ENCODE measurements around the gene PLA2G2F.
A peak's percentile ranks its signal among the peaks of the same experiment; 100 is the strongest.

Gene PLA2G2F

GRCh38 chr1:20138961-20139550, at the start of gene PLA2G2F:
TSS of gene PLA2G2F (plus strand) at chr1:20139323. CDS start at chr1:20139428, 105 bp downstream.
- no peak for DNase-seq (ENCODE audit: low spot score)

- DNase-seq (ENCODE audit: low spot score): no peak
Measured at GRCh38 chr1:20089328-20090077, 49.6 kb upstream of the PLA2G2F start.

GRCh38 chr1:20090119-20090518, 49.0 kb upstream of the PLA2G2F start:
- no peak for DNase-seq (ENCODE audit: low spot score)

- DNase-seq (ENCODE audit: low spot score): no peak
Measured at GRCh38 chr1:20090641-20091040, 48.5 kb upstream of the PLA2G2F start.

GRCh38 chr1:20093303-20093702, 45.8 kb upstream of the PLA2G2F start:
- no peak for DNase-seq (ENCODE audit: low spot score)

GRCh38 chr1:20093940-20094391, 45.2 kb upstream of the PLA2G2F start:
- no peak for DNase-seq (ENCODE audit: low spot score)

- no peak for DNase-seq (ENCODE audit: low spot score)
Measured at GRCh38 chr1:20095564-20096434, 43.3 kb upstream of the PLA2G2F start.

GRCh38 chr1:20096840-20097447, 42.2 kb upstream of the PLA2G2F start:
- no peak for DNase-seq (ENCODE audit: low spot score)

- no peak for DNase-seq (ENCODE audit: low spot score)
Measured at GRCh38 chr1:20099533-20099932, 39.6 kb upstream of the PLA2G2F start.

GRCh38 chr1:20100632-20101355, 38.3 kb upstream of the PLA2G2F start:
- no peak for DNase-seq (ENCODE audit: low spot score)

GRCh38 chr1:20102875-20103274, 36.2 kb upstream of the PLA2G2F start:
- DNase-seq (ENCODE audit: low spot score): no peak

- DNase-seq (ENCODE audit: low spot score): no peak
Measured at GRCh38 chr1:20105856-20106255, 33.3 kb upstream of the PLA2G2F start.

GRCh38 chr1:20107351-20107750, 31.8 kb upstream of the PLA2G2F start:
- no peak for DNase-seq (ENCODE audit: low spot score)

GRCh38 chr1:20107796-20108195, 31.3 kb upstream of the PLA2G2F start:
- no peak for DNase-seq (ENCODE audit: low spot score)

- no peak for DNase-seq (ENCODE audit: low spot score)
Measured at GRCh38 chr1:20108366-20109123, 30.6 kb upstream of the PLA2G2F start.

GRCh38 chr1:20109223-20109856, 29.8 kb upstream of the PLA2G2F start:
- DNase-seq (ENCODE audit: low spot score): no peak

GRCh38 chr1:20110679-20111078, 28.4 kb upstream of the PLA2G2F start:
- DNase-seq (ENCODE audit: low spot score): no peak

- DNase-seq (ENCODE audit: low spot score): no peak
Measured at GRCh38 chr1:20111452-20111851, 27.7 kb upstream of the PLA2G2F start.

- peak; percentile 25 for DNase-seq (ENCODE audit: low spot score)
Measured at GRCh38 chr1:20112279-20113000, 26.7 kb upstream of the PLA2G2F start.
